H1 (cell line): ENCODE measurements around the gene GNG14. TPM values are rescaled to one million over a fixed set of nuclear protein-coding genes. Genes with fewer than 3 reads are reported as not detected.

Source experiments
- CTCF ChIA-PET: fragments of 300-600 bp; sonication (Branson Sonifier 250); formaldehyde crosslinking; loops from one replicate; lab custom pipeline; 2021; ENCODE audit not compliant: partially characterized antibody; lab: Charles Lee
- POLR2A ChIA-PET: fragments of 300-600 bp; sonication (Branson Sonifier 250); formaldehyde crosslinking; loops from one replicate; lab custom pipeline; 2021; ENCODE audit warnings: inconsistent platforms; ENCODE audit not compliant: partially characterized antibody; lab: Charles Lee
- DNase-seq, 2 experiments: peaks; one replicate each; pipeline versions ENCODE4 v3.0.0 to v3.0.0-alpha.2; 2010 to 2022; ENCODE audit warnings: low spot score in 2 of 2, low read depth in 1 of 2, mixed read lengths in 1 of 2
- FAIRE-seq: peaks from 2 replicates; lab custom pipeline; 2011; peaks lifted over from hg19 to GRCh38; lab: Jason Lieb, UNC
- H2AFZ ChIP-seq: 2 replicates; pipeline ENCODE4 v1.8.1; 2012; ENCODE audit warnings: low read length, inconsistent platforms
- H2AK5ac ChIP-seq: 2 replicates; pipeline ENCODE4 v1.6.1; 2013; ENCODE audit warnings: low read depth, low read length
- H2BK120ac ChIP-seq: replicated peaks from 2 replicates; pipeline ENCODE3; 2013; ENCODE audit warnings: low read depth, low read length, inconsistent platforms
- H2BK12ac ChIP-seq: 2 replicates; pipeline ENCODE4 v1.6.1; 2013; ENCODE audit warnings: low read depth, low read length
- H2BK15ac ChIP-seq: 2 replicates; pipeline ENCODE4 v1.6.1; 2013; ENCODE audit warnings: low read length
- H2BK20ac ChIP-seq: 2 replicates; pipeline ENCODE4 v1.6.1; 2013; ENCODE audit warnings: low read length
- H2BK5ac ChIP-seq: 2 replicates; pipeline ENCODE4 v1.6.1; 2013; ENCODE audit warnings: low read depth, low read length
- H3K14ac ChIP-seq: 2 replicates; pipeline ENCODE4 v1.6.1; 2013; ENCODE audit warnings: inconsistent platforms; ENCODE audit not compliant: insufficient read length
- H3K18ac ChIP-seq: 2 replicates; pipeline ENCODE4 v1.6.1; 2013; ENCODE audit warnings: low read length; ENCODE audit errors: extremely low read depth
- H3K23ac ChIP-seq: 2 replicates; pipeline ENCODE4 v1.6.1; 2013; ENCODE audit warnings: inconsistent platforms; ENCODE audit not compliant: insufficient read length
- H3K23me2 ChIP-seq: 2 replicates; pipeline ENCODE4 v1.6.1; 2013; ENCODE audit warnings: low read depth, low read length
- H3K27ac ChIP-seq: 2 replicates; pipeline ENCODE4 v1.6.1; 2011; ENCODE audit warnings: low read depth, low read length, inconsistent platforms
- H3K27me3 ChIP-seq, 4 experiments: replicated peaks in 1 of 4; 1 replicate in 1 of 4; 2 replicates in 3 of 4; pipeline versions ENCODE4 v1.6.1 to v1.8.1; 2011 to 2013; ENCODE audit warnings: low read length in 3 of 4, mild to moderate bottlenecking in 3 of 4, inconsistent platforms in 2 of 4, mixed read lengths in 2 of 4, moderate library complexity in 1 of 4; ENCODE audit not compliant: control insufficient read depth in 3 of 4, insufficient read depth in 3 of 4; ENCODE audit errors: extremely low read depth in 1 of 4
- H3K36me3 ChIP-seq, 4 experiments: 2 replicates each; pipeline versions ENCODE4 v1.6.1 to v1.8.1; 2011 to 2013; ENCODE audit warnings: mild to moderate bottlenecking in 4 of 4, low read length in 3 of 4, moderate library complexity in 2 of 4, control low read depth in 1 of 4, inconsistent platforms in 1 of 4; ENCODE audit not compliant: insufficient read depth in 4 of 4, control insufficient read depth in 2 of 4
- H3K4ac ChIP-seq: replicated peaks from 2 replicates; pipeline ENCODE3; 2013; ENCODE audit warnings: low read length, low read depth, mixed read lengths, inconsistent platforms; ENCODE audit not compliant: insufficient read length
- H3K4me1 ChIP-seq, 4 experiments: replicated peaks in 1 of 4; 1 replicate in 1 of 4; 2 replicates in 3 of 4; pipeline versions ENCODE4 v1.6.1 to v1.8.1; 2011 to 2013; ENCODE audit warnings: low read length in 3 of 4, inconsistent platforms in 2 of 4, mixed read lengths in 1 of 4; ENCODE audit not compliant: insufficient read depth in 4 of 4, control insufficient read depth in 3 of 4
- H3K4me2 ChIP-seq, 2 experiments: 2 replicates each; pipeline versions ENCODE4 v1.6.1 to v1.8.1; 2011 to 2013; ENCODE audit warnings: low read depth in 2 of 2, low read length in 2 of 2, control low read depth in 1 of 2, inconsistent platforms in 1 of 2, mild to moderate bottlenecking in 1 of 2; ENCODE audit not compliant: insufficient read depth in 1 of 2
- H3K4me3 ChIP-seq, 4 experiments: fragments of 200-600, 300-600 bp in 1 of 4; sonication (generic), shearing (Covaris generic), sonication (Bioruptor Twin) in 1 of 4; 2 replicates each; pipeline versions ENCODE4 v1.5.1 to v1.8.1; 2011 to 2016; ENCODE audit warnings: low read length in 4 of 4, low read depth in 3 of 4, control low read depth in 2 of 4, inconsistent platforms in 2 of 4, mild to moderate bottlenecking in 2 of 4, mixed read lengths in 1 of 4, moderate library complexity in 1 of 4; ENCODE audit not compliant: insufficient read depth in 2 of 4; ENCODE audit errors: extremely low read depth in 1 of 4
- H3K56ac ChIP-seq: replicated peaks from 2 replicates; pipeline ENCODE3; 2013; ENCODE audit warnings: low read depth, mild to moderate bottlenecking, mixed read lengths, low read length, inconsistent platforms; ENCODE audit not compliant: insufficient read length
- H3K79me1 ChIP-seq: 2 replicates; pipeline ENCODE4 v1.6.1; 2013; ENCODE audit warnings: low read depth, low read length, control low read depth
- H3K79me2 ChIP-seq, 2 experiments: 2 replicates each; pipeline versions ENCODE4 v1.6.1 to v1.8.1; 2012 to 2013; ENCODE audit warnings: low read length in 2 of 2, mild to moderate bottlenecking in 2 of 2, inconsistent platforms in 1 of 2; ENCODE audit not compliant: insufficient read depth in 2 of 2, control insufficient read depth in 1 of 2
- H3K9ac ChIP-seq, 4 experiments: replicated peaks in 1 of 4; 1 replicate in 1 of 4; 2 replicates in 3 of 4; pipeline versions ENCODE4 v1.6.1 to v1.8.1; 2011 to 2013; ENCODE audit warnings: low read depth in 3 of 4, low read length in 3 of 4, control low read depth in 2 of 4, mild to moderate bottlenecking in 2 of 4, moderate library complexity in 2 of 4, inconsistent platforms in 1 of 4; ENCODE audit errors: extremely low read depth in 1 of 4
- H3K9me3 ChIP-seq, 2 experiments: 2 replicates each; pipeline versions ENCODE4 v1.6.1 to v1.8.1; 2012 to 2013; ENCODE audit warnings: mild to moderate bottlenecking in 2 of 2, moderate library complexity in 2 of 2, control low read depth in 1 of 2, inconsistent platforms in 1 of 2, low read depth in 1 of 2, low read length in 1 of 2, mixed read lengths in 1 of 2; ENCODE audit not compliant: insufficient read depth in 2 of 2
- H4K20me1 ChIP-seq, 2 experiments: replicated peaks in 1 of 2; 2 replicates each; pipeline versions ENCODE3 to v1.8.1; 2011 to 2013; ENCODE audit warnings: inconsistent platforms in 2 of 2, low read length in 2 of 2, mild to moderate bottlenecking in 1 of 2; ENCODE audit not compliant: insufficient read depth in 2 of 2, control insufficient read depth in 1 of 2
- H4K5ac ChIP-seq: 2 replicates; pipeline ENCODE4 v1.6.1; 2013; ENCODE audit warnings: low read length, low read depth, mixed read lengths, inconsistent platforms; ENCODE audit not compliant: insufficient read length
- H4K8ac ChIP-seq: 2 replicates; pipeline ENCODE4 v1.8.0; 2013; ENCODE audit warnings: mild to moderate bottlenecking, moderate library complexity, low read length, inconsistent platforms; ENCODE audit not compliant: insufficient read depth; ENCODE audit errors: extremely low read depth
- H4K91ac ChIP-seq: replicated peaks from 2 replicates; pipeline ENCODE3; 2013; ENCODE audit warnings: low read length, mixed read lengths, inconsistent platforms; ENCODE audit not compliant: insufficient read length
- BCL11A ChIP-seq, 2 experiments: IDR thresholded peaks; one replicate each; pipeline ENCODE4 v1.6.1; 2011; ENCODE audit warnings: low read depth in 2 of 2, low read length in 2 of 2, mild to moderate bottlenecking in 2 of 2
- CTBP2 ChIP-seq: IDR thresholded peaks from 2 replicates; pipeline ENCODE4 v1.7.0; 2011; ENCODE audit warnings: borderline replicate concordance, mild to moderate bottlenecking, moderate library complexity, mixed read lengths, low read length; ENCODE audit not compliant: insufficient read depth, insufficient read length
- EGR1 ChIP-seq: IDR thresholded peaks from 2 replicates; pipeline ENCODE4 v1.6.1; 2011; ENCODE audit warnings: low read depth, low read length, borderline replicate concordance
- JUN ChIP-seq: IDR thresholded peaks from 2 replicates; pipeline ENCODE4 v1.6.1; 2011; ENCODE audit warnings: low read depth, mild to moderate bottlenecking, improper control_type of control experiment, low read length
- KDM4A ChIP-seq: IDR thresholded peaks from one replicate; pipeline ENCODE4 v1.7.1; 2012; ENCODE audit warnings: low read depth, mild to moderate bottlenecking, moderate library complexity, low read length, inconsistent platforms; ENCODE audit not compliant: severe bottlenecking
- SIRT6 ChIP-seq: IDR thresholded peaks from one replicate; pipeline ENCODE4 v1.7.1; 2012; ENCODE audit warnings: low read length, inconsistent platforms
- WGBS, 2 experiments: shearing (Covaris generic) in 1 of 2; methylation state at CpG; one replicate each; pipeline versions ENCODE4 v1.1.6 to v1.1.7; 2013 to 2015; ENCODE audit warnings: low lambda C conversion rate in 2 of 2, mixed read lengths in 2 of 2, inconsistent platforms in 1 of 2, low coverage in 1 of 2, missing lambda C conversion rate in 1 of 2; ENCODE audit not compliant: insufficient replicate concordance in 2 of 2, insufficient coverage in 1 of 2, insufficient read length in 1 of 2; ENCODE audit errors: extremely low coverage in 1 of 2, missing lambda C conversion rate in 1 of 2; 5-methylcytosine and 5-hydroxymethylcytosine counted together
- polyA plus RNA-seq, 7 experiments: library from polyadenylated mRNA; depleted of rRNA in 3 of 7; stranded (reverse) in 5 of 7; unstranded in 2 of 7; fragments of >200 nt in 5 of 7; fragments of 200-250 nt in 2 of 7; gene quantifications; 1 replicate in 5 of 7; 2 replicates in 1 of 7; 4 replicates in 1 of 7; pipeline versions ENCODE4 v1.2.1 to v1.2.3, GENCODE V29; 2011 to 2013; ENCODE audit warnings: missing spikeins in 2 of 7, mixed read lengths in 2 of 7
- total RNA-seq: library from RNA; stranded (reverse); fragmentation: NEBNext Ultra II Directional; extraction: Animal tissue kit (Norgen Biotek cat#: 25700); gene quantifications from 2 replicates; pipeline ENCODE4 v1.2.1, GENCODE V29; 2021

GNG14 gene
- total and polyA plus RNA-seq, 2 of the 8 experiments (the other 6 are each of a cell fraction or from before 2014, with no cell fraction given) = not detected

GRCh38 chr19:12715929-12716328 is 28.1 kb downstream of the GNG14 start:
- TF ChIP-seq BCL11A (IDR thresholded peaks at IDR 0.05; ENCODE audit: low read depth in 2 of 2, low read length in 2 of 2) = no peak
- TF ChIP-seq JUN = no peak
- no peak for TF ChIP-seq KDM4A
- TF ChIP-seq SIRT6 = no peak
- no peak for TF ChIP-seq CTBP2
- TF ChIP-seq EGR1 = no peak
- Histone ChIP-seq H4K20me1 (peaks cover 12 to 23% of the 10 kb centered on the region in 2 experiments), H3K14ac (no peak overlapping the region), H4K8ac (no peak overlapping the region), H3K27me3 (no peaks in the 10 kb centered on the region), H3K23ac (no peak overlapping the region), H3K4me1 (peaks cover 0 to 6% (median 2%) of the 10 kb centered on the region in 4 experiments; a peak in 3 of 7 replicates), H3K27ac (no peak overlapping the region), H3K18ac (no peak overlapping the region), H2BK120ac (no peak overlapping the region), H3K79me1 (peaks cover 10% of the 10 kb centered on the region; the same call in 1 of the 2 replicates), H3K23me2 (no peaks in the 10 kb centered on the region), H2AK5ac (no peak overlapping the region), H3K4me2 (no peak overlapping the region), H3K56ac (no peak overlapping the region), H2BK20ac (no peak overlapping the region), H3K4me3 (no peak overlapping the region), H4K5ac (no peak overlapping the region), H2BK12ac (no peak overlapping the region), H2AFZ (no peak overlapping the region), H4K91ac (no peak overlapping the region), H3K9ac (no peak overlapping the region), H2BK5ac (no peak overlapping the region), H3K36me3 (peaks cover 32 to 58% (median 43%) of the 10 kb centered on the region in 4 experiments), H2BK15ac (no peak overlapping the region), H3K9me3 (no peaks in the 10 kb centered on the region), H3K79me2 (peaks cover 17 to 46% of the 10 kb centered on the region in 2 experiments), H3K4ac (no peak overlapping the region)
- DNase-seq (no peak), FAIRE-seq (no peak)
- WGBS, 2 experiments = 86% methylated on average over 3 of the region's 3 CpGs; no CpG with 5 or more reads in 1 of the 2 experiments
- POLR2A ChIA-PET = interaction anchor here (0.9 to 12.9 kb wide), 4 partner anchors 12 to 35 kb away, joined by 3 to 258 read pairs (median 5); partner anchors contain the start of genes GET3 and TRIR
- CTCF ChIA-PET = interaction anchor here (0.6 to 13.0 kb wide), 12 partner anchors 9 to 82 kb away, joined by 3 to 81 read pairs (median 4); partner anchors contain the start of gene TRIR
